CD1c-positive myeloid dendritic cell (primary cell): Measurements from ENCODE around the gene THUMPD1.
"Not testable (repeated sequence)": the region's sequence is repeated elsewhere in the genome, so short reads cannot be mapped to it uniquely, and the experiment has no call there.

Source experiments
- DNase-seq: peaks from one replicate; pipeline ENCODE4 v3.0.0-alpha.2; 2016; ENCODE audit errors: extremely low spot score

The THUMPD1 gene

GRCh38 chr16:20749474-20749873 is 7.9 kb upstream of the THUMPD1 start:
- no peak for DNase-seq

- DNase-seq = peak; percentile 58
Measured at GRCh38 chr16:20747030-20747816, 5.6 kb upstream of the THUMPD1 start.

GRCh38 chr16:20746461-20746860 is 4.8 kb upstream of the THUMPD1 start:
- DNase-seq = no peak

GRCh38 chr16:20744922-20745440 is 3.4 kb upstream of the THUMPD1 start:
- DNase-seq = peak; percentile 34

GRCh38 chr16:20743591-20743990 is 2.0 kb upstream of the THUMPD1 start:
- no peak for DNase-seq

GRCh38 chr16:20740901-20741521 is 607 bp downstream of the THUMPD1 start:
- DNase-seq = peak; percentile 93

- DNase-seq = peak; percentile 12
Measured at GRCh38 chr16:20740007-20740883, 1.4 kb downstream of the THUMPD1 start.

GRCh38 chr16:20735490-20735889 is 6.1 kb downstream of the THUMPD1 start:
- DNase-seq = no peak

GRCh38 chr16:20734782-20735181 is 6.8 kb downstream of the THUMPD1 start:
- no peak for DNase-seq

- no peak for DNase-seq
Measured at GRCh38 chr16:20734056-20734455, 7.6 kb downstream of the THUMPD1 start.

GRCh38 chr16:20729141-20729540 is 12.5 kb downstream of the THUMPD1 start:
- no peak for DNase-seq

- no peak for DNase-seq
Measured at GRCh38 chr16:20727181-20727580, 14.4 kb downstream of the THUMPD1 start.

GRCh38 chr16:20726661-20727060 is 15.0 kb downstream of the THUMPD1 start:
- no peak for DNase-seq

- DNase-seq = no peak
Measured at GRCh38 chr16:20720251-20720650, 21.4 kb downstream of the THUMPD1 start.

GRCh38 chr16:20717718-20718117 is 23.9 kb downstream of the THUMPD1 start:
- not testable (repeated sequence) for DNase-seq

- DNase-seq = no peak
Measured at GRCh38 chr16:20711277-20711911, 30.2 kb downstream of the THUMPD1 start.

- DNase-seq = peak; percentile 44
Measured at GRCh38 chr16:20708129-20708528, 33.5 kb downstream of the THUMPD1 start.

- DNase-seq = no peak
Measured at GRCh38 chr16:20707461-20707860, 34.2 kb downstream of the THUMPD1 start.

- DNase-seq = not testable (repeated sequence)
Measured at GRCh38 chr16:20705972-20706371, 35.6 kb downstream of the THUMPD1 start.

- no peak for DNase-seq
Measured at GRCh38 chr16:20704281-20704680, 37.3 kb downstream of the THUMPD1 start.

- not testable (repeated sequence) for DNase-seq
Measured at GRCh38 chr16:20701692-20702091, 39.9 kb downstream of the THUMPD1 start.

GRCh38 chr16:20696618-20697017 is 45.0 kb downstream of the THUMPD1 start:
- DNase-seq = no peak
